HCT116 (cell line): ENCODE results near the gene AMZ1.

ENCODE experiments used
- CTCF ChIP-seq, 3 experiments: fragments of 200-600 bp in 1 of 3; sonication (generic) in 1 of 3; IDR thresholded peaks in 2 of 3; conservative IDR thresholded peaks in 1 of 3; 2 replicates each; pipeline ENCODE4 v1.5.1; 2012 to 2017; ENCODE audit warnings: low read depth in 2 of 3, low read length in 2 of 3, antibody characterized with exemption in 1 of 3, borderline replicate concordance in 1 of 3, control low read depth in 1 of 3, mild to moderate bottlenecking in 1 of 3, mixed read lengths in 1 of 3, mixed run types in 1 of 3, moderate library complexity in 1 of 3; ENCODE audit not compliant: insufficient read depth in 1 of 3
- EZH2 ChIP-seq: fragments of 200-600 bp; sonication (generic); IDR thresholded peaks from 2 replicates; pipeline ENCODE4 v1.6.1; 2017; ENCODE audit warnings: antibody characterized with exemption, mixed run types
- MAX ChIP-seq: IDR thresholded peaks from 2 replicates; pipeline ENCODE4 v1.6.1; 2012
- POLR2A ChIP-seq: IDR thresholded peaks from 2 replicates; pipeline ENCODE4 v1.7.0; 2011; ENCODE audit warnings: borderline replicate concordance; ENCODE audit not compliant: insufficient read depth, insufficient read length; ENCODE audit errors: extremely low read depth
- POLR2AphosphoS5 ChIP-seq: IDR thresholded peaks from 2 replicates; pipeline ENCODE4 v1.6.1; 2011; ENCODE audit warnings: mild to moderate bottlenecking, low read depth, low read length, moderate library complexity
- REST ChIP-seq: IDR thresholded peaks from 2 replicates; pipeline ENCODE4 v1.6.1; 2012; ENCODE audit warnings: low read depth
- SIN3A ChIP-seq: IDR thresholded peaks from 2 replicates; pipeline ENCODE4 v1.6.1; 2012; ENCODE audit warnings: low read depth
- SP1 ChIP-seq: IDR thresholded peaks from 2 replicates; pipeline ENCODE4 v1.6.1; 2012; ENCODE audit warnings: low read depth
- TCF7L2 ChIP-seq: IDR thresholded peaks from 2 replicates; pipeline ENCODE4 v1.7.0; 2011; ENCODE audit warnings: borderline replicate concordance, inconsistent platforms; ENCODE audit not compliant: insufficient read depth, insufficient read length; ENCODE audit errors: extremely low read depth
- ZBTB33 ChIP-seq: IDR thresholded peaks from 2 replicates; pipeline ENCODE4 v1.6.1; 2011; ENCODE audit warnings: mild to moderate bottlenecking, low read length, moderate library complexity; ENCODE audit not compliant: insufficient replicate concordance; ENCODE audit errors: extremely low read depth

GRCh38 chr7:2686101-2686500, 1.9 kb upstream of the AMZ1 start:
- no peak for TF ChIP-seq CTCF (IDR thresholded peaks at IDR 0.05 in 2 of 3, conservative IDR thresholded peaks at IDR 0.05 in 1 of 3; ENCODE audit: borderline replicate concordance in 1 of 3, insufficient read depth in 1 of 3, low read depth in 2 of 3, low read length in 2 of 3)
- no peak for TF ChIP-seq SP1
- no peak for TF ChIP-seq MAX
- TF ChIP-seq POLR2A = no peak
- TF ChIP-seq EZH2 = no peak
- TF ChIP-seq POLR2AphosphoS5 = no peak
- TF ChIP-seq REST = no peak
- TF ChIP-seq SIN3A = no peak
- TF ChIP-seq ZBTB33 = no peak
- TF ChIP-seq TCF7L2 = no peak
